DMS 273 (cell line): Measurements from ENCODE around the gene CHST15.

Experiments
- DNase-seq: peaks from one replicate; lab custom pipeline; 2025; ENCODE audit not compliant: unreplicated experiment; lab: John Stamatoyannopoulos, UW

Gene CHST15

DNA sequence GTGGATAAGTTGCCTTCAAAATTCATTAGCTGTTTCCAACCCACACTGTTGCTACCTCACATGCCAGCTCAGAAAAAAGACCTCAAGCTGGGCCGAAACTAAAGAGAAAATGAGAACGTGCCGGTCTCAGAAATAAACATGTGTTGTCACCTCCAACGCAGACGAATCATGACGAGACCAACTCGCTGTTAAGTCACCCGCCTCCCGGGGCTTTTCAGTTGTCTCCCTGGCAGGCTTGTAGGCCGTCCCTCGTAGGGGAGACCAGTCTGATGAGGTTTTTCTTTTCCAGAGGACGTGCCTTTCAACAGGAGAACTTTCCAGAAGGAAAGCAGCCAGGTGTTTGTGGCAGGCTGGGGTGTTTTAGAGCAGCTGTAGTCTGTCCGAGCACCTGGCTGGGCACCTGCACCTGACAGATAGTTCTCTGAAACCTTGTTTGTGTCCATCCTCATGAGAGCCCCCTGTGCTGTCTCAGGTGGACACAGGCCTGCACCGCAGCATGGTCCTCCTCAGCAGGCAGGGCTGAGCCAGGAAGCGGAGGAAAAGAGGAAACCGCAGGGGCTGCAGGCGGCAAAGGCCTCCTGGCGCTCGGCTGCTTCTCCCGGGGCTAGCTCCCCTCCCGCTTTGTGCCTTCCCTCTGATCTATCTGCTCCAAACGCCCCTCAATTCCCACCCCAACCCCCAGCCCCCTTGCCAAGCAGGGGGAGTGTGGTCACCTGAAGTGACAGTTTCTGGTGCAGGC lies 78.8 kb downstream of the CHST15 start:
- no peak for DNase-seq

- no peak for DNase-seq
Observed at GRCh38 chr10:124013916-124014315, 79.5 kb downstream of the CHST15 start.

DNA sequence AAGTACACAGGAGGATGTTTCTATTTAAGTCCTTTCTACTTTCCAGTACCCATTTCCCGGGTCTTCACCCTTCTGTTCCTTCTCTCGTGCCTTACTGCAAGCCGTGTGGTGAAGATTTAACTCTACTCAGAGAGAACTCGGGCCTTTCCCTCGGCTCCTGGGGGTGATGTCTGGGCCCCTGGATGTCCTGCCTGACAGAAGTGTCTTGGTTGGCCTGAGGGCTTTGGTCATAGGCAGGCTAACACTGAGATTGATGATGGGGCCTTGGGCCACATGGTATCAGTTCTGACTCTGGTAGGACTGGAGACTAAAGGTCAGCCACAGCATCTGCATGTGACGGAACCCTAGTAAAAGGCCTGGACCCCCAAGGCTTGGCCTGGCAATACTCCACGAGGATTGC lies 80.4 kb downstream of the CHST15 start:
- DNase-seq: no peak

DNA sequence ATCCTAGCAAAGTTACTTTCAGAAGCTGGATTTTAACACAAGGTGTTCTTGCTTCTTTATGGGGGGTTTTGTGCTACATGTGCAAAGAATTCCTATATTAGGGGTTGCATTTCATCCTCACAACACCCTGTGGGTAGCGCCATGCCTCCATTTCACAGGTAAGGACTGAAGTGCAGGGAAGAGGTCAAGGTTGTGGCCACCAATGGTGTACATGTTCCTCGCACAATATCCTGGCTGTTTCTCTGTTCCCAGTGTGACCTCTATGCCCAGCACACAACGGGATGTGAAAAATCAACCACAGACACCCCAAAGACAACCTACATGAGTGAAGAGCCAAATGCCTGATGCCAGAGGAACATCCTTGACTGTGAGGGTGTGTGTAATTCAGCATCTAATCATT lies 80.8 kb downstream of the CHST15 start:
- DNase-seq: no peak

DNA sequence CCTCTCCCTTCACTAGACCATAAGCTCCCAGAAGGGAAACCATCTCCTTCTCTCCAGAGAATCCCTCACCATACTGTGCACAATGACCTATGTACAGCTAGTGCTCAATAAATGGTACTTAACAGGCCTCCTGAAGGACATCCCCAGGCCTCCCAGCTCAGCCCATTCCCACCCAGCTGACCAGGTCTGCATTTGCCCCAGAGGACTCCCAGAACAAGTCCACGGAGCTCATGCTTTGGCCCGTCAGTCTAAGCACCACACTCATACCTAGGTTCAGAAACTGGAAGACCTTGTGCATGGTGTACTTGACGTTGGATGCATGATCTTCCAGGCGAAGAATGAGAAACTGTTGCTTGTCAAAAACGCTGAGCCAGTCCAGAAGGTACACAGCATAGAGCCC lies 81.3 kb downstream of the CHST15 start:
- no peak for DNase-seq

DNA sequence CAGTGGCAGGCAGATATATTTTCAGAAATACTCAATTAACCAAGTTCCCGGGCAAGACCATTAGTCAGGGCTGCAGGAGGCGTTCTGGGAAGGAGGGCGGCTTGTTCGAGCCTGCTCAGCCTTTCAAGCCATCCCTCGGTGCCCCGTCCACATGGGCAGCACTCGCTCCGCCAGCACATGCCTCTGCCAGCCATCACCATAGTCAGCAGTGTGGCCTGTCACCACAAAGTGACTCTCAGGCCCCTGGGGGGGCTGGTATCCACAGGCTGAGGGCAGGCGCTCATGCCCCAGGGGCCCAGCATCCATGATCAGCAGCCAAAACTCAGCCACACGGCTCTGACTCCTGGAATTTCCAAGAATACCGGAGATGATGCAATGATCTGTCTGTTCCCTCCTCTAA lies 81.9 kb downstream of the CHST15 start:
- no peak for DNase-seq

DNA sequence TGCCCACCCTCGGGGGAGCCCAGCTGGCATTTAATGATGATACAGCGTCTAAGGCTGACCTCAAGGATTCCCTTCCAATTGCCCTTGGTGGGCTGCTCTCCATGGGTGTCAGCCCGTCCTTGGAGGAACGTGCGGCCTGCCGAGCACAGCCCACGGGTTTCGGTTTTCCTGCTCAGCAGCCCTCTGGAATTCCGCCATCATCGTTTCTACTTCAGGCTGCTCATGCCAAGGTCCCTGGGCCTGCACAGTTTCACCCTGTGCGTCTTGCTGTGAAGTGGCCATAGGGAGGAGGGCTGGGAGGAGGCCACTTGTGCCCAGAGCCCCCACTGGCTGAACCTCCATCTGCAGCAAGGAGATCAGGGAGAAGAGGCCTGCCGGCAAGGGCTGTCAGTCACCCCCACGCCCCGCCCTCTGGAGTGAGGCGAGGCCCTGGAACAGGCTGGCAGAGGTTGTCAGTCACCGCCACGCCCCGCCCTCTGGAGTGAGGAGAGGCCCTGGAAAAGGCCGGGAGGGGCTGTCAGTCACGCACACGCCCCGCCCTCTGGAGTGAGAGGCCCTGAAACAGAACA lies 82.8 kb downstream of the CHST15 start:
- DNase-seq: peak; percentile 4

DNA sequence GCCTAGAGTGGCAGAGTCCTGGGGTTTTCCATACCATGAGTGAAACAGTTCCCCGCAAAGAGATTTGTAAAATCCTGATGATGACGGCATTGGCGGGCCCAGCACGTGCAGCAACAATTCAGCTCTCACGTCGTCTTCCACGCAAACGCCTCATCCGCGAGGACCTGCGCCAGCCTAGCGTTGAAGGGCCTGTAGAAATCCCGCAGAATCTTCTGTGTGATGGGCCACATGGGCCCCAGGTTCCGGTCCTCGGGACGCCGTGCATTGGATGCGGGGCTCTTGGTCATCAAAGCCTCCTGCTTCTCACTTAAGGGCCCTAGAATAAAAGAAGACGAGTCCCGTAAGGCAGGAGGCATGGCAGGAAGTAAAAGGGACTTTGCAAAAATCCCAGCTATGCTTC lies 83.4 kb downstream of the CHST15 start:
- DNase-seq: no peak

DNA sequence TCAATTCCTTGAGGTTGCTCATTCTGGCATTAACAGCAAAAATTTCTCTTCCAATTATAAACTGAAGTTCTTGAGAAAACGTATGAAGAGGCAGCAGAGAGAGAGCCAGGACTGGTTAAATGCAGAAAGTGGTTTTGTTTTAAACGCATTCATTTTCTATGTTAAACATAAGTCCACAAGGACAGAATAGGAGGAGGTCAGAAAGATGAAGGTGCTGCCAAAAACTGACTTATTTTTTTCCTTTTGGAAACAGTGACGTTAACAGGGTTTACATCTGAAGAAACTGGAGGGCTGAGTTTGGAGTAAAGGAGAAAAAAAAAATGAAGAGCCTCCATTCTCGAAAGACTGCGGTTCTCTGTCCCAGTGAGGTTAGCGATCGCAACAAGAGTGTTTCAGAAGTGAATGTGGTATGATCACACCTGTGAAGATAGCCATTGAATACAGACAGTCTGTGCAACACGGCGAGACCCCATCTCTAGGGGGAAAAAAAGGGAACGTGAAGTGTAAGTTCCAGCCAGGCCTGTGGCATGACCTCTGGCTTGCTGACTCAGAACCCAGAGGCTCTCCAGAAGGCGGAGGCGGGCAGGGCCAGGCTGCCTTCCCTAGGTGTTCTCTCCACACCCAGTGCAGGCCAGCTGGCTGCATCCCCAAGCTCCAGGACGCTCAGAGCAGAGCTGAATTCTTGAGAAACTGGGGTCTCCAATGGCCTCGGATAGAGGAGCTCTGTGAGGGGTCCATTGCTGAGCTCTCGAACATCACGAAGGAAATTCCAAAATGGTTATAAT lies 84.0 kb downstream of the CHST15 start:
- no peak for DNase-seq

DNA sequence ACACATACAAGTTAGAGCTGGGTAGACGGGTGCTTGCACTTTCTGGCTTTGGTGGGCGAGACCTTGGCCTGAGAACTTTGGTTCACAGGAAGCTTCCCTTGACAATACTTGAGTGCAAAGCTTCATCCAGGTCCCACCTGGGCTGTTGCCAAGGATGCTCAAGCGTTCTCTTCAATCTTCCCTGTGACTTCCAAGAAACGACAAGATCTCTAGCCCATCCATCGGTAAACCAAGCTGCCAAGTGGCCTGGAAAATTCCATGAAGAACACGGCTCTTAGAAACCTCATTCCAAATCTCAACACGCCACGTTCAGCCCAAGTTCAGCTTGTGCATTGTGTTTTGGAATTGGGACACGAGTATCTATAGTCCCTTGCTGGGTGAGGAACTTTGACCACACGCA lies 84.7 kb downstream of the CHST15 start:
- DNase-seq: no peak

- DNase-seq: no peak
Observed at GRCh38 chr10:124008187-124008586, 85.2 kb downstream of the CHST15 start.

- DNase-seq: no peak
Observed at GRCh38 chr10:124007773-124008145, 85.6 kb downstream of the CHST15 start.

DNA sequence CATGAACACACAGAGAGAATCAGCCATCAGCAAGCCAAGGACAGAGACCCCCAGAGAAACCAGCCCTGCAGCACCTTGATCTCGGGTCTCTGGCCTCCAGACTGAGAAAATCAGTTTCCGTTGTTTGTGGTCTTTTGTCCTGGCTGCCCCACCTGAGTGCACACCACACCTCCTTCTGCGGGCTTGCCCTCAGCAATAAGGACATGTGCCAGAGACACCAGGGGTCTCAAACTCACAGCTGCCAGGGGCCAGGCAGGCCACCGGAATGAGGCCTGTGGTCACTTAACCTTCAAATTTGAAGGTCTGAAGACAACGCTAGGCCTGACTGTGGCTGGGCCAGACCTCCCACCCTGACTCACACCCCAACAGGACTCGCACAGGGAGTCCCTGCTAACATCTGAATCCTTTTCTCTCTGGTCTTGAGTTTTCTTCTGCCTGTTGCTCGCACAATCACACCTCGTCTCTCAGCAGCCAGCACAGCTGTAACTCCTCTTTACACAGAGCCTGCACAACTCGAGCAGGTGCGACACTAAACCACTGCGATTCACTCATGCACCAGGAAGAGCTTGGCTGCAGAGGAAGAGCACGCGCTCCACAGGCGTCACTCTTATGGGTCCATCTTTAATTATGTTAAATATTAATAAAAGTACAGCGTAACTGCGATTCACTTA lies 86.2 kb downstream of the CHST15 start:
- DNase-seq: no peak

- DNase-seq: no peak
Observed at GRCh38 chr10:124006526-124006925, 86.9 kb downstream of the CHST15 start.

GRCh38 chr10:124005991-124006392 lies 87.4 kb downstream of the CHST15 start:
- DNase-seq: peak; percentile 51

GRCh38 chr10:124005091-124005490 lies 88.3 kb downstream of the CHST15 start:
- DNase-seq: no peak

DNA sequence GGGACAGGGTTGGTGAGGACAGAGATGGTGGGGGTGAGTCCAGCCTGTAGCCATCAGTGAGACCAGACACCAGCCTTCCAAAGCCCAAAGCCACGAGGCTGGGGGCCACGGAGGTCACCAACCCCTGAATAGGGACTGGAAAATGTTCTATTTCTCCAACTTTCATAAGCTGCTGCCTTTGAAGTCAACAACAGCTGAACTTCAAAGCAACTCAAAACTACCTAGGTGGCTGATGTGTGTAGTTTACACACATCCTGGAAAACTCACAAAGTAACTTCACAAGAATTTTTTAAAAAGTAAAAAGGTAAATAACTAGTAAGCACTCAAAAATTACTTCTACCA lies 88.8 kb downstream of the CHST15 start:
- no peak for DNase-seq

- DNase-seq: no peak
Observed at GRCh38 chr10:124003871-124004662, 89.3 kb downstream of the CHST15 start.

- DNase-seq: no peak
Observed at GRCh38 chr10:124003481-124003870, 89.9 kb downstream of the CHST15 start.

GRCh38 chr10:124003070-124003419 lies 90.4 kb downstream of the CHST15 start:
- DNase-seq: no peak

- no peak for DNase-seq
Observed at GRCh38 chr10:124002391-124003069, 90.9 kb downstream of the CHST15 start.
